OCI-LY3 (cell line): Measurements from ENCODE around the gene TPGS2.

Source experiments
- EZH2phosphoT487 ChIP-seq: fragments of 200-600 bp; shearing (Covaris generic); IDR thresholded peaks from 2 replicates; pipeline ENCODE4 v1.6.1; 2018; ENCODE audit warnings: antibody characterized with exemption, mixed run types, low read depth
- TF ChIP-seq, protein P1 (sequence below): fragments of 200-600, 300-600 bp; sonication (generic); IDR thresholded peaks from 2 replicates; pipeline ENCODE4 v1.5.1; 2014; ENCODE audit warnings: antibody characterized with exemption, low read length, low read depth

- TF ChIP-seq, protein P1, sequence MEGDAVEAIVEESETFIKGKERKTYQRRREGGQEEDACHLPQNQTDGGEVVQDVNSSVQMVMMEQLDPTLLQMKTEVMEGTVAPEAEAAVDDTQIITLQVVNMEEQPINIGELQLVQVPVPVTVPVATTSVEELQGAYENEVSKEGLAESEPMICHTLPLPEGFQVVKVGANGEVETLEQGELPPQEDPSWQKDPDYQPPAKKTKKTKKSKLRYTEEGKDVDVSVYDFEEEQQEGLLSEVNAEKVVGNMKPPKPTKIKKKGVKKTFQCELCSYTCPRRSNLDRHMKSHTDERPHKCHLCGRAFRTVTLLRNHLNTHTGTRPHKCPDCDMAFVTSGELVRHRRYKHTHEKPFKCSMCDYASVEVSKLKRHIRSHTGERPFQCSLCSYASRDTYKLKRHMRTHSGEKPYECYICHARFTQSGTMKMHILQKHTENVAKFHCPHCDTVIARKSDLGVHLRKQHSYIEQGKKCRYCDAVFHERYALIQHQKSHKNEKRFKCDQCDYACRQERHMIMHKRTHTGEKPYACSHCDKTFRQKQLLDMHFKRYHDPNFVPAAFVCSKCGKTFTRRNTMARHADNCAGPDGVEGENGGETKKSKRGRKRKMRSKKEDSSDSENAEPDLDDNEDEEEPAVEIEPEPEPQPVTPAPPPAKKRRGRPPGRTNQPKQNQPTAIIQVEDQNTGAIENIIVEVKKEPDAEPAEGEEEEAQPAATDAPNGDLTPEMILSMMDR: no peak
- TF ChIP-seq EZH2phosphoT487: no peak
Observed at GRCh38 chr18:36766836-36767235, 62.0 kb downstream of the TPGS2 start.
